Renal cortical epithelial cell (primary cell): ENCODE measurements around the gene ISG20. TPM values are rescaled to one million over a fixed set of nuclear protein-coding genes. Genes with fewer than 3 reads are reported as not detected.
A peak's percentile ranks its signal among the peaks of the same experiment; 100 is the strongest.

Experiments used
- DNase-seq: peaks from one replicate; pipeline ENCODE4 v3.0.0-alpha.2; 2011; ENCODE audit warnings: low read depth
- total RNA-seq: library from RNA; depleted of rRNA; stranded (reverse); fragments of >200 nt; gene quantifications from 2 replicates; pipeline ENCODE4 v1.2.3, GENCODE V29; 2014

ISG20 gene
- total RNA-seq, 1 donor from 2014 or later, result 2.1 TPM

- DNase-seq, result no peak
Observed at GRCh38 chr15:88653200-88654064, 14.6 kb downstream of the ISG20 start.

- DNase-seq, result no peak
Observed at GRCh38 chr15:88654430-88655102, 15.8 kb downstream of the ISG20 start.

GRCh38 chr15:88655103-88655553 is 16.3 kb downstream of the ISG20 start:
- no peak for DNase-seq

GRCh38 chr15:88655800-88656488 is 17.1 kb downstream of the ISG20 start:
- no peak for DNase-seq

- no peak for DNase-seq
Observed at GRCh38 chr15:88656760-88657221, 18.0 kb downstream of the ISG20 start.

- DNase-seq, result peak; percentile 23
Observed at GRCh38 chr15:88657326-88658069, 18.7 kb downstream of the ISG20 start.

GRCh38 chr15:88658070-88658965 is 19.5 kb downstream of the ISG20 start:
- no peak for DNase-seq

GRCh38 chr15:88658972-88659931 is 20.4 kb downstream of the ISG20 start:
- DNase-seq, result no peak

GRCh38 chr15:88661041-88661700 is 22.4 kb downstream of the ISG20 start:
- DNase-seq, result no peak

- DNase-seq, result no peak
Observed at GRCh38 chr15:88661761-88662556, 23.1 kb downstream of the ISG20 start.

- DNase-seq, result peak; percentile 32
Observed at GRCh38 chr15:88663141-88663621, 24.4 kb downstream of the ISG20 start.

GRCh38 chr15:88664151-88664778 is 25.4 kb downstream of the ISG20 start:
- no peak for DNase-seq

GRCh38 chr15:88674661-88675060 is 35.8 kb downstream of the ISG20 start:
- DNase-seq, result no peak

- DNase-seq, result no peak
Observed at GRCh38 chr15:88678755-88679154, 39.9 kb downstream of the ISG20 start.

GRCh38 chr15:88680241-88681001 is 41.6 kb downstream of the ISG20 start:
- no peak for DNase-seq

GRCh38 chr15:88681610-88682221 is 42.9 kb downstream of the ISG20 start:
- no peak for DNase-seq
